ENCODE results near the gene KIF3C.

Gene KIF3C

GRCh38 chr2:25878361-25879132 lies 103.8 kb downstream of the KIF3C start, which contains the start of gene ASXL2:
TSS of gene ASXL2 (minus strand) at chr2:25878487. CDS start at chr2:25878222, 265 bp downstream.
- Histone ChIP-seq H3K4me3 (peak within 1 kb of the TSS; percentile 94), H3K27ac (peak within 1 kb of the TSS; percentile 91 to 94)
- no peak for TF ChIP-seq CTCF (IDR thresholded peaks at IDR 0.05)
- DNase-seq (ENCODE audit: low spot score) = peak; percentile 96

- TF ChIP-seq CTCF (IDR thresholded peaks at IDR 0.05) = no peak
- H3K4me3 ChIP-seq = peak overlapping the region; percentile 94
- H3K27ac ChIP-seq = peak overlapping the region; percentile 91 to 94
- peak; percentile 76 for DNase-seq (ENCODE audit: low spot score)
These were observed 104.6 kb downstream of the KIF3C start for GRCh38 chr2:25877431-25878360.
